ENCODE results near the gene NDUFAF8.
A peak's percentile ranks its signal among the peaks of the same experiment; 100 is the strongest.

NDUFAF8 gene

GRCh38 chr17:81238815-81239713, at the start of gene NDUFAF8, which contains the start of gene TEPSIN:
TSS of gene NDUFAF8 (plus strand) at chr17:81239318. CDS start at chr17:81239364, 46 bp downstream.
TSS of gene TEPSIN (minus strand) at chr17:81239055. CDS start at chr17:81239033, 22 bp downstream.
- H3K4me3 ChIP-seq (ENCODE audit: low read depth, low read length): peak within 1 kb of the TSS; percentile 86
- H3K27ac ChIP-seq (ENCODE audit: extremely low read depth, low read depth, low read length): peak within 1 kb of the TSS; percentile 92
- CTCF ChIA-PET: interaction anchor here (0.7 to 5.2 kb wide), 5 partner anchors 16 to 566 kb away, joined by 3 to 42 read pairs (median 7); no protein-coding TSS in a partner anchor
- TF ChIP-seq BCL11B (tag by site-specific recombination; IDR thresholded peaks at IDR 0.05; ENCODE audit: low read depth): peak; percentile 74; the same call in 1 of the 2 replicates
- no peak for TF ChIP-seq TRIM28 (IDR thresholded peaks at IDR 0.05; ENCODE audit: borderline replicate concordance, low read length)
- no peak for TF ChIP-seq ZNF174 (tag by site-specific recombination; IDR thresholded peaks at IDR 0.05)
- 0 out of 2 replicates have a peak, but pooled peaks have one; percentile 22 for TF ChIP-seq ZNF10 (tag by site-specific recombination; IDR thresholded peaks at IDR 0.05)
- peak; percentile 32; the same call in 1 of the 2 replicates for TF ChIP-seq KLF1 (tag by site-specific recombination; IDR thresholded peaks at IDR 0.05)
- TF ChIP-seq ZNF513 (tag by site-specific recombination; IDR thresholded peaks at IDR 0.05): peak; percentile 25; the same call in 1 of the 2 replicates
- TF ChIP-seq, protein P1, sequence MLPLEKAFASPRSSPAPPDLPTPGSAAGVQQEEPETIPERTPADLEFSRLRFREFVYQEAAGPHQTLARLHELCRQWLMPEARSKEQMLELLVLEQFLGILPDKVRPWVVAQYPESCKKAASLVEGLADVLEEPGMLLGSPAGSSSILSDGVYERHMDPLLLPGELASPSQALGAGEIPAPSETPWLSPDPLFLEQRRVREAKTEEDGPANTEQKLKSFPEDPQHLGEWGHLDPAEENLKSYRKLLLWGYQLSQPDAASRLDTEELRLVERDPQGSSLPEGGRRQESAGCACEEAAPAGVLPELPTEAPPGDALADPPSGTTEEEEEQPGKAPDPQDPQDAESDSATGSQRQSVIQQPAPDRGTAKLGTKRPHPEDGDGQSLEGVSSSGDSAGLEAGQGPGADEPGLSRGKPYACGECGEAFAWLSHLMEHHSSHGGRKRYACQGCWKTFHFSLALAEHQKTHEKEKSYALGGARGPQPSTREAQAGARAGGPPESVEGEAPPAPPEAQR (tag by site-specific recombination; IDR thresholded peaks at IDR 0.05): no peak
- TF ChIP-seq, protein P2, sequence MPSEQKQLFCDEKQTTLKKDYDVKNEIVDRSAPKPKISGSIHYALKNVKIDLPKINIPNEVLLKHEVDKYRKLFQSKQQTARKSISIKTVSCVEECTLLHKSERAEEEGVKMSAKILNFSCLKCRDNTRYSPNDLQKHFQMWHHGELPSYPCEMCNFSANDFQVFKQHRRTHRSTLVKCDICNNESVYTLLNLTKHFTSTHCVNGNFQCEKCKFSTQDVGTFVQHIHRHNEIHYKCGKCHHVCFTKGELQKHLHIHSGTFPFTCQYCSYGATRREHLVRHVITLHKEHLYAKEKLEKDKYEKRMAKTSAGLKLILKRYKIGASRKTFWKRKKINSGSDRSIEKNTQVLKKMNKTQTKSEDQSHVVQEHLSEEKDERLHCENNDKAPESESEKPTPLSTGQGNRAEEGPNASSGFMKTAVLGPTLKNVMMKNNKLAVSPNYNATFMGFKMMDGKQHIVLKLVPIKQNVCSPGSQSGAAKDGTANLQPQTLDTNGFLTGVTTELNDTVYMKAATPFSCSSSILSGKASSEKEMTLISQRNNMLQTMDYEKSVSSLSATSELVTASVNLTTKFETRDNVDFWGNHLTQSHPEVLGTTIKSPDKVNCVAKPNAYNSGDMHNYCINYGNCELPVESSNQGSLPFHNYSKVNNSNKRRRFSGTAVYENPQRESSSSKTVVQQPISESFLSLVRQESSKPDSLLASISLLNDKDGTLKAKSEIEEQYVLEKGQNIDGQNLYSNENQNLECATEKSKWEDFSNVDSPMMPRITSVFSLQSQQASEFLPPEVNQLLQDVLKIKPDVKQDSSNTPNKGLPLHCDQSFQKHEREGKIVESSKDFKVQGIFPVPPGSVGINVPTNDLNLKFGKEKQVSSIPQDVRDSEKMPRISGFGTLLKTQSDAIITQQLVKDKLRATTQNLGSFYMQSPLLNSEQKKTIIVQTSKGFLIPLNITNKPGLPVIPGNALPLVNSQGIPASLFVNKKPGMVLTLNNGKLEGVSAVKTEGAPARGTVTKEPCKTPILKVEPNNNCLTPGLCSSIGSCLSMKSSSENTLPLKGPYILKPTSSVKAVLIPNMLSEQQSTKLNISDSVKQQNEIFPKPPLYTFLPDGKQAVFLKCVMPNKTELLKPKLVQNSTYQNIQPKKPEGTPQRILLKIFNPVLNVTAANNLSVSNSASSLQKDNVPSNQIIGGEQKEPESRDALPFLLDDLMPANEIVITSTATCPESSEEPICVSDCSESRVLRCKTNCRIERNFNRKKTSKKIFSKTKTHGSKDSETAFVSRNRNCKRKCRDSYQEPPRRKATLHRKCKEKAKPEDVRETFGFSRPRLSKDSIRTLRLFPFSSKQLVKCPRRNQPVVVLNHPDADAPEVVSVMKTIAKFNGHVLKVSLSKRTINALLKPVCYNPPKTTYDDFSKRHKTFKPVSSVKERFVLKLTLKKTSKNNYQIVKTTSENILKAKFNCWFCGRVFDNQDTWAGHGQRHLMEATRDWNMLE (tag by site-specific recombination; conservative IDR thresholded peaks at IDR 0.05; ENCODE audit: low read depth): peak; percentile 60
- TF ChIP-seq PBX3 (CRISPR knock-in tag; IDR thresholded peaks at IDR 0.05): peak; percentile 91
- peak; percentile 17; the same call in 1 of the 2 replicates for TF ChIP-seq KLF16 (tag by site-specific recombination; IDR thresholded peaks at IDR 0.05)
- TF ChIP-seq IKZF3 (tag by site-specific recombination; IDR thresholded peaks at IDR 0.05): no peak
- TF ChIP-seq SP3 (tag by site-specific recombination; IDR thresholded peaks at IDR 0.05): peak; percentile 94
- TF ChIP-seq ZNF791 (tag by site-specific recombination; IDR thresholded peaks at IDR 0.05): no peak
- TF ChIP-seq ZNF366 (tag by site-specific recombination; conservative IDR thresholded peaks at IDR 0.05): no peak
- TF ChIP-seq ZNF585B (tag by site-specific recombination; IDR thresholded peaks at IDR 0.05): no peak
- TF ChIP-seq, protein P3, sequence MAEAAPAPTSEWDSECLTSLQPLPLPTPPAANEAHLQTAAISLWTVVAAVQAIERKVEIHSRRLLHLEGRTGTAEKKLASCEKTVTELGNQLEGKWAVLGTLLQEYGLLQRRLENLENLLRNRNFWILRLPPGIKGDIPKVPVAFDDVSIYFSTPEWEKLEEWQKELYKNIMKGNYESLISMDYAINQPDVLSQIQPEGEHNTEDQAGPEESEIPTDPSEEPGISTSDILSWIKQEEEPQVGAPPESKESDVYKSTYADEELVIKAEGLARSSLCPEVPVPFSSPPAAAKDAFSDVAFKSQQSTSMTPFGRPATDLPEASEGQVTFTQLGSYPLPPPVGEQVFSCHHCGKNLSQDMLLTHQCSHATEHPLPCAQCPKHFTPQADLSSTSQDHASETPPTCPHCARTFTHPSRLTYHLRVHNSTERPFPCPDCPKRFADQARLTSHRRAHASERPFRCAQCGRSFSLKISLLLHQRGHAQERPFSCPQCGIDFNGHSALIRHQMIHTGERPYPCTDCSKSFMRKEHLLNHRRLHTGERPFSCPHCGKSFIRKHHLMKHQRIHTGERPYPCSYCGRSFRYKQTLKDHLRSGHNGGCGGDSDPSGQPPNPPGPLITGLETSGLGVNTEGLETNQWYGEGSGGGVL (tag by site-specific recombination; IDR thresholded peaks at IDR 0.05): no peak; the same call in 1 of the 2 replicates
- 0 out of 2 replicates have a peak, but pooled peaks have one; percentile 24 for TF ChIP-seq ZNF391 (tag by site-specific recombination; IDR thresholded peaks at IDR 0.05; ENCODE audit: borderline replicate concordance, low read depth)
- TF ChIP-seq ZNF623 (tag by site-specific recombination; IDR thresholded peaks at IDR 0.05): no peak
- peak; percentile 82 for TF ChIP-seq HOXD13 (CRISPR knock-in tag; IDR thresholded peaks at IDR 0.05; ENCODE audit: borderline replicate concordance)
- TF ChIP-seq ZNF626 (tag by site-specific recombination; IDR thresholded peaks at IDR 0.05): no peak
- TF ChIP-seq ZNF24 (tag by site-specific recombination; IDR thresholded peaks at IDR 0.05): no peak
- TF ChIP-seq ZFP69B (tag by site-specific recombination; IDR thresholded peaks at IDR 0.05): no peak; the same call in 1 of the 2 replicates
- no peak for TF ChIP-seq ZNF830 (tag by site-specific recombination; IDR thresholded peaks at IDR 0.05; ENCODE audit: low read depth)
- no peak for TF ChIP-seq ZNF488 (tag by site-specific recombination; IDR thresholded peaks at IDR 0.05)

More at GRCh38 chr17:81238815-81239713, at the start of gene NDUFAF8, which contains the start of gene TEPSIN:
- peaks cover 0 to 38% of the 10 kb centered on the region in 2 experiments; a peak in 2 of 3 replicates for H3K36me3 ChIP-seq (ENCODE audit: control insufficient read depth in 2 of 2, insufficient read depth in 1 of 2, low read length in 2 of 2)
- peaks cover 8% of the 10 kb centered on the region for H3K4me1 ChIP-seq (ENCODE audit: control insufficient read depth, insufficient read depth, low read length)
- no peaks in the 10 kb centered on the region for H3K9me3 ChIP-seq (ENCODE audit: control insufficient read depth, insufficient read depth, low read depth, low read length)
- POLR2A ChIA-PET: interaction anchor here (0.6 to 3.1 kb wide), 25 partner anchors 9 to 729 kb away, joined by 3 to 55 read pairs (median 4); partner anchors contain the start of genes ACTG1, BAHCC1, CEP131 and FAAP100

Data from HEK293 (cell line).